Measurements from ENCODE around the gene CLASP1. TPM values are rescaled to one million over a fixed set of nuclear protein-coding genes. Genes with fewer than 3 reads are reported as not detected.
"Not testable (repeated sequence)": the region's sequence is repeated elsewhere in the genome, so short reads cannot be mapped to it uniquely, and the experiment has no call there.

CLASP1 gene
- total RNA-seq, 1 donor from 2014 or later = 58.3 TPM

- intact Hi-C loops (cut with DNase I) = no loop called here
- DNase-seq = no peak
- no peak for ATAC-seq (ENCODE audit: poor library complexity)
These were observed 14.6 kb downstream of the CLASP1 start for GRCh38 chr2:121634354-121635307.

GRCh38 chr2:121633463-121633862, 15.8 kb downstream of the CLASP1 start:
- no peak for DNase-seq
- peak; percentile 85 for ATAC-seq (ENCODE audit: poor library complexity)

GRCh38 chr2:121627525-121628050, 21.7 kb downstream of the CLASP1 start:
- DNase-seq (no peak), ATAC-seq (ENCODE audit: poor library complexity) (peak; percentile 17)
- intact Hi-C loops (cut with DNase I) = no loop called here

More at GRCh38 chr2:121633463-121633862, 15.8 kb downstream of the CLASP1 start:
- intact Hi-C loops (cut with DNase I) = no loop called here

- DNase-seq (peak; percentile 58), ATAC-seq (ENCODE audit: poor library complexity) (peak; percentile 84)
- intact Hi-C loops (cut with DNase I) = no loop called here
These were observed 22.3 kb downstream of the CLASP1 start for GRCh38 chr2:121626777-121627524.

- ATAC-seq (ENCODE audit: poor library complexity) (no peak), DNase-seq (no peak)
- intact Hi-C loops (cut with DNase I) = no loop called here
These were observed 23.3 kb downstream of the CLASP1 start for GRCh38 chr2:121625953-121626352.

GRCh38 chr2:121617042-121617599, 32.1 kb downstream of the CLASP1 start:
- intact Hi-C loops (cut with DNase I) = no loop called here
- ATAC-seq (ENCODE audit: poor library complexity) = peak; percentile 50

GRCh38 chr2:121613774-121614173, 35.5 kb downstream of the CLASP1 start:
- DNase-seq (no peak), ATAC-seq (ENCODE audit: poor library complexity) (no peak)
- intact Hi-C loops (cut with DNase I) = no loop called here

More at GRCh38 chr2:121617042-121617599, 32.1 kb downstream of the CLASP1 start:
- no peak for DNase-seq

GRCh38 chr2:121613152-121613551, 36.1 kb downstream of the CLASP1 start:
- DNase-seq = no peak
- ATAC-seq (ENCODE audit: poor library complexity) = no peak
- intact Hi-C loops (cut with DNase I) = no loop called here

GRCh38 chr2:121611730-121612705, 37.2 kb downstream of the CLASP1 start:
- DNase-seq (no peak), ATAC-seq (ENCODE audit: poor library complexity) (no peak)
- intact Hi-C loops (cut with DNase I) = no loop called here

GRCh38 chr2:121611048-121611649, 38.1 kb downstream of the CLASP1 start:
- DNase-seq; intact Hi-C loops (cut with DNase I); ATAC-seq (ENCODE audit: poor library complexity): not testable (repeated sequence)

GRCh38 chr2:121610487-121610874, 38.8 kb downstream of the CLASP1 start:
- ATAC-seq (ENCODE audit: poor library complexity); intact Hi-C loops (cut with DNase I); DNase-seq: not testable (repeated sequence)

- intact Hi-C loops (cut with DNase I) = no loop called here
- DNase-seq (no peak), ATAC-seq (ENCODE audit: poor library complexity) (no peak)
These were observed 40.3 kb downstream of the CLASP1 start for GRCh38 chr2:121608967-121609366.

- intact Hi-C loops (cut with DNase I) = no loop called here
- DNase-seq = no peak
- no peak for ATAC-seq (ENCODE audit: poor library complexity)
These were observed 40.9 kb downstream of the CLASP1 start for GRCh38 chr2:121608367-121608766.

- intact Hi-C loops (cut with DNase I) = no loop called here
- DNase-seq (no peak), ATAC-seq (ENCODE audit: poor library complexity) (peak; percentile 57)
These were observed 43.2 kb downstream of the CLASP1 start for GRCh38 chr2:121605820-121606733.

- ATAC-seq (ENCODE audit: poor library complexity) (no peak), DNase-seq (no peak)
- intact Hi-C loops (cut with DNase I) = no loop called here
These were observed 46.1 kb downstream of the CLASP1 start for GRCh38 chr2:121603185-121603584.

- intact Hi-C loops (cut with DNase I) = loop anchor here (5.0 kb wide), 2 partner anchors 47 to 58 kb away; partner anchors contain the start of gene CLASP1
- ATAC-seq (ENCODE audit: poor library complexity) (no peak), DNase-seq (no peak)
These were observed 49.2 kb downstream of the CLASP1 start for GRCh38 chr2:121599963-121600651.

Data from Right ventricle myocardium superior (tissue), 1 donor.